H1 (cell line): ENCODE data around the gene KPNA6. TPM values are rescaled to one million over a fixed set of nuclear protein-coding genes. Genes with fewer than 3 reads are reported as not detected.

ENCODE experiments used
- FOSL1 ChIP-seq: IDR thresholded peaks from 2 replicates; pipeline ENCODE4 v1.6.1; 2011; ENCODE audit warnings: mild to moderate bottlenecking, low read depth, low read length, moderate library complexity; ENCODE audit not compliant: insufficient read depth
- HDAC6 ChIP-seq: IDR thresholded peaks from one replicate; pipeline ENCODE4 v1.7.1; 2012; ENCODE audit warnings: low read depth, mild to moderate bottlenecking, inconsistent platforms, low read length, moderate library complexity
- JUND ChIP-seq: IDR thresholded peaks from 2 replicates; pipeline ENCODE4 v1.6.1; 2011; ENCODE audit warnings: mild to moderate bottlenecking, improper control_type of control experiment, low read length
- NANOG ChIP-seq: IDR thresholded peaks from 2 replicates; pipeline ENCODE4 v1.6.1; 2011; ENCODE audit warnings: low read length, low read depth, mild to moderate bottlenecking, inconsistent platforms; ENCODE audit not compliant: insufficient read depth, poor library complexity, severe bottlenecking
- POU5F1 ChIP-seq: IDR thresholded peaks from 2 replicates; pipeline ENCODE4 v1.6.1; 2011; ENCODE audit warnings: low read depth, mild to moderate bottlenecking, low read length, moderate library complexity
- RAD21 ChIP-seq, 2 experiments: IDR thresholded peaks in 1 of 2; conservative IDR thresholded peaks in 1 of 2; 2 replicates each; pipeline ENCODE4 v1.6.1; 2011; ENCODE audit warnings: low read depth in 2 of 2, low read length in 2 of 2, improper control_type of control experiment in 1 of 2, inconsistent platforms in 1 of 2, mild to moderate bottlenecking in 1 of 2, moderate library complexity in 1 of 2
- polyA plus RNA-seq, 7 experiments: library from polyadenylated mRNA; depleted of rRNA in 3 of 7; stranded (reverse) in 5 of 7; unstranded in 2 of 7; fragments of >200 nt in 5 of 7; fragments of 200-250 nt in 2 of 7; gene quantifications; 1 replicate in 5 of 7; 2 replicates in 1 of 7; 4 replicates in 1 of 7; pipeline versions ENCODE4 v1.2.1 to v1.2.3, GENCODE V29; 2011 to 2013; ENCODE audit warnings: missing spikeins in 2 of 7, mixed read lengths in 2 of 7
- total RNA-seq: library from RNA; stranded (reverse); fragmentation: NEBNext Ultra II Directional; extraction: Animal tissue kit (Norgen Biotek cat#: 25700); gene quantifications from 2 replicates; pipeline ENCODE4 v1.2.1, GENCODE V29; 2021
- TF ChIP-seq, protein P1 (sequence below): IDR thresholded peaks from 2 replicates; pipeline ENCODE4 v1.6.1; 2011; ENCODE audit warnings: low read depth, mild to moderate bottlenecking, low read length; ENCODE audit not compliant: insufficient read depth

Gene KPNA6
- total and polyA plus RNA-seq, 2 of the 8 experiments (the other 6 are each of a cell fraction or from before 2014, with no cell fraction given) = 24.2 to 120 TPM

DNA sequence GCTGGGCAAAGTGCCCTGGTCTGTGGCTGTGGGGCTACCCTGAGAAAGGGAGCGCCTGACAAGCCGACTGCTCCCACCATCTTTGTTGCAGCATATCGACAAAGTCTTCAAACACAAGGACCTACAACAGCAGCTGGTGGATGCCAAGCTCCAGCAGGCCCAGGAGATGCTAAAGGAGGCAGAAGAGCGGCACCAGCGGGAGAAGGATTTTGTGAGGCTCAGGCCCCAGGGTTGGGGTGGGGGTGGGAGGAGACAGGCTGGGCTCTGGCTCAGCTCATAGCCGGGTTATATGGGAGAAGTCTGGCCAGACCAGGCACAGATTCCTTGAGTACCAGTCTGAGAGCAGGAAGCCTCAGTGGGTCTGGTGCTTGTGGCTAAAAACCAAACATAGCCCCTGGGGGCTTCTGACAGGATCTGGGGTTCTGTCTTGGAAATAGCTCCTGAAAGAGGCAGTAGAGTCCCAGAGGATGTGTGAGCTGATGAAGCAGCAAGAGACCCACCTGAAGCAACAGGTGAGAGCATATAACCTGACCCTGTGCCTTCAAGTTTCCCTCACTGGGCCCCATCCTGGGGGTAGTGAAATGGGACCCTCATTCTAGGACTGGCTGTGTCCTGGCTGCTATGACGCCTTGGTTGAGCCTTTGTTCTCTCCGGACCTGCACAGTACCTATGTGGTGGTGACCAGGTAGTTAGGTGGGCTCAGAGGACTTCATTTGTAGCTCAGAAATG is 84.5 kb downstream of the KPNA6 start (continued):
- TF ChIP-seq RAD21 (IDR thresholded peaks at IDR 0.05 in 1 of 2, conservative IDR thresholded peaks at IDR 0.05 in 1 of 2; ENCODE audit: low read depth in 2 of 2, low read length in 2 of 2) = no peak
- no peak for TF ChIP-seq HDAC6
- TF ChIP-seq FOSL1 = no peak
- TF ChIP-seq JUND = no peak
- no peak for TF ChIP-seq NANOG
- no peak for TF ChIP-seq POU5F1
- TF ChIP-seq, protein P1, sequence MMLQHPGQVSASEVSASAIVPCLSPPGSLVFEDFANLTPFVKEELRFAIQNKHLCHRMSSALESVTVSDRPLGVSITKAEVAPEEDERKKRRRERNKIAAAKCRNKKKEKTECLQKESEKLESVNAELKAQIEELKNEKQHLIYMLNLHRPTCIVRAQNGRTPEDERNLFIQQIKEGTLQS = no peak
- TF ChIP-seq, all 59 proteins: peak for 0
